Stimulated activated CD4-positive, alpha-beta T cell treated with anti-CD3 and anti-CD28 coated beads, Interleukin-1b, Interleukin-23, amount 100 ng/mL, for 48 hours (primary cell): ENCODE measurements around the gene ERP44.
"Not testable (repeated sequence)": the region's sequence is repeated elsewhere in the genome, so short reads cannot be mapped to it uniquely, and the experiment has no call there.

Experiments
- DNase-seq: peaks from one replicate; pipeline ENCODE4 v3.0.0-alpha.2; 2020

The ERP44 gene

GRCh38 chr9:100064872-100065581 lies 33.8 kb downstream of the ERP44 start:
- no peak for DNase-seq

DNA sequence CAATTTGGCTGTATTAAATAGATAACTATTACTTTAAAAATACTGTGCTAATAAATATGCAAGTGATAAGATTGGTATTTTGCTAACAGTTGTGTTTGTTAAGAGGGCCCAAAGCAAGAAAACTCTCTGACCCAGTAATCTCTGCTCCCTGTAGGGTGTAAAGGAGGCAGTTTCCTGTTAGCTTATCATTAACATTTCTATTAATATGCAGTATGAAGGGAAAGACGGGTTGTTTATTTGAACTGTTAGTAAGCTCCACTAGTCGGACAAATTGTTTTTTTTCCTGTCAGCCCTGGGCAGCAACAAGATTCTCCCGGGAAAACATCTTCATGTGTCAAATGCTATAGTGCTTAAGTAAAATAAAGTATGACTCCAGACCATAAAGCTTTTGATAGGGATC lies 35.6 kb downstream of the ERP44 start:
- DNase-seq = no peak

GRCh38 chr9:100062683-100063082 lies 36.1 kb downstream of the ERP44 start:
- DNase-seq = not testable (repeated sequence)

DNA sequence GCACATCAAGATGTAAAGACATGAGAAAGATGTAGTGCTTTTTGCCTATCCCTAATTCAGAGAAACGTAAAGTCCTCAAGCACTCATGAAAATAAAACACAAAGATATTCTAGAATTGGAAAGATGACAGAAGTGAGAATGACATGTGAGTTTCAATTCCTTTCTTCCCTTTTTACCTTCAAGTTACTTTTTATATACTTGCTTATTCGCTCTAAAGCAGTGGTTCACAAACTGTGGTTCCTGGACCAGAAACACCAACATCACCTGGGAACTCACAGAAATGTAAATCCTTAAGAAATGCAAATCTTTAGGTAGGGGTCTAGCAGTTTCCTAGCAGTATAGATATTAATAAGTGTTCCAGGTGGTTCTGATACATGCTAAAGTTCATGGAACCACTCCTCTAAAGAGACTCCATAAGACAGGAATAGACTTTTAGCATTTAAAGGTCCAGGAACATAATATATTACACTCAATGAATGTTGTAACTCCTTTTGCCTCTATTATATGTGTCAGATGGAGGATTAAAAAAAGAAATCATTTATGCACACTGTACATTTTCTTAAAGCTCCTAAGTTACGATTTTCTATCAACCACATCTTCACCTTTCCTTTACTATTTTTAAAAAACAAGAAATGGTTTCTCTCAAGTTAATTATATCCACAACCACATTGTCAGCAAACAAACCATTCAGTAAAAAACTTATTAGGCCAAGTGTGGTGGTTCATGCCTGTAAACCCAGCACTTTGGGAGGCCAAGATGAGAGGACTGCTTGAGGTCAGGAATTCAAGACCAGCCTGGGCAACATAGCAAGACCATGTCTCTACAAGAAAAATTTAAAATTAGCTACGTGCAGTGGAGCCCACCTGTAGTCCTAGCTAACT lies 39.9 kb downstream of the ERP44 start:
- no peak for DNase-seq

- DNase-seq = no peak
These were observed 41.2 kb downstream of the ERP44 start for GRCh38 chr9:100057624-100058023.

GRCh38 chr9:100056561-100056960 lies 42.2 kb downstream of the ERP44 start:
- DNase-seq = no peak

DNA sequence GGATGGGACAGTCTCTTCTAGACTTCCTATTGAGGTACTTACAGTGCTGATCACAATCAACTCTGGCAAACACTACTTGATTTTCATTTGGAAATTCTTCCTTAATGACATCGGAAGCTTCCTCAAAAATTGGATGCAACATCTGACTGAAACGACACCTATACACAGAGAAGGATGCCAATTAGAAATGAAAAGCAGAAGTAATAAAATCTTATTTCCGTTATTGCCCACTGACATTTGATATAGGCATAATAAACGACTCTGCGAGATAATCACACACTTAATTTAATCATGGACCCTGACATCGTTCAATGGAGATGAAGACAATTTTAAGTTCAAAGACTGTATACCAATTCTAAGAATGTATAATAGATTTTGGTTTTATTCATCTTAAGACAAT lies 46.4 kb downstream of the ERP44 start:
- no peak for DNase-seq

DNA sequence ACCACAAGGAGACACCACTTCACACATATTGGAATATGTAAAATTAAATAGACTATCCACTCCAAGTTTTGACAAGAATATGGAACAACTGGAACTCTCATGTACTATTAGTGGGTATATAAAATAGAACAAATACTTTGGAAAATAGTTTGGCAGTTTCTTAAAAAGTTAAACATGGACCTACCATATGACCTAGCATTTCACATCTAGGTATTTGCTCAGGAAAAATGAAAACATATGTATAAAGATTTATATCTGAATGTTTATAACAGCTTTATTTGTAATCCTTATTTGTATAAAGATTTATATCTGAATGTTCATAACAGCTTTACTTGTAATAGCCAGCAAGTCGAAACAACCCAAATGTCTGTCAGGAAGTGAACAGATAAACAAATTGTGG lies 49.2 kb downstream of the ERP44 start:
- no peak for DNase-seq

DNA sequence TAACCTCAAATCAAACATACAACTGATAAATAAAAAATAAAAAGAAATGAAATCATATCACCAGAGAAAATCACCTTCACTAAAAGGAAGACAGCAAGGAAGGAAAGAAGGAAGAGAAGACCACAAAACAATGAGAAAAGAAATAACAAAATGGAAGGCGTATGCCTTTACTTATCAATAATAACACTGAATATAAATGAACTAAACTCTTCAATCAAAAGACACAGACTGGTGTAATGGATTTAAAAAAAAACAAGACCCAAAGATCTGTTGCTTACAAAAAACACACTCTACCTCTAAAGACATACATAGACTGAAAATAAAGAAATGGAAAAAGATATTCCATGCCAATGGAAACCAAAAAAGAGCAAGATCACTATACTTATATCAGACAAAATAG lies 60.3 kb downstream of the ERP44 start:
- no peak for DNase-seq

GRCh38 chr9:100033877-100034551 lies 64.8 kb downstream of the ERP44 start:
- DNase-seq = no peak

DNA sequence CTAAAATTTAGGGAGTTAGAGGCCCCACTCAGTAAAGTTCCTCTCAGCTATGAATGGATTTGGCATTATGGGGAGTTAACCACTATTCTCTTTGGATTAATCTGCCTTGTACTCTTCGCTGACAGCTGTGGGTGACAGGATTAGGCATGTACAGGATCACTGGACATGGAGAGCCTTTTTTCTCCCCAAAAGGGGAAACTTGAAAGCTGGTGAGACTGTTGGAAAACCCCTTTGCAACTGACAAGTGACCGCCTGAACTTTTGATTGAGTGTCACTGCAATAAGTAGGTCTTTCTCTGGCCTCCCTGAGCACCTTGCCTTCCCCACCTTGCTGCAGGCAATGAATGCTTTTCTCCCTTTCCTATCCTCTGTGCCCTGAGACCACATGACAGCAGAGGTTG lies 68.3 kb downstream of the ERP44 start:
- no peak for DNase-seq

- no peak for DNase-seq
These were observed 69.5 kb downstream of the ERP44 start for GRCh38 chr9:100029251-100029650.

GRCh38 chr9:100028201-100028784 lies 70.5 kb downstream of the ERP44 start:
- peak; percentile 63 for DNase-seq

DNA sequence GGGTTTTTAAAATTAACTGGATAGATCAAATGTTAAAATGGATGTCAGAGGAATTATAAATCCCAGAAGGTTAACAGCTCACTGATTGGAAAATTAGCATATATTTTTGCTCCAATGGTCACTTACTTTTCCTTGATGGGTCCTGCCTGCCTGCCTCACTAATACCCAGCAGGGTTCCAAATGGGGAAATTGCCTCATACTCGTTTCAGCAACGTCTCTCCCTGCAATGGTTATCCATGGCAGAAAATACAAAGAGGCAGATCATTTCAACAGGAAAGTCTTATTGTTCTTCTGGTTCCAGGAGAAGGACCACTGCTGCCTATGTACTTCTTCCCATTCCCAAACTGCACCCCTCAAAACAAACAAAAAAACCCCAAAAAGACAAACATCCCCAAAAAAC lies 71.3 kb downstream of the ERP44 start:
- DNase-seq = no peak

GRCh38 chr9:100021931-100022330 lies 76.9 kb downstream of the ERP44 start:
- no peak for DNase-seq

- no peak for DNase-seq
These were observed 78.5 kb downstream of the ERP44 start for GRCh38 chr9:100020121-100020795.

DNA sequence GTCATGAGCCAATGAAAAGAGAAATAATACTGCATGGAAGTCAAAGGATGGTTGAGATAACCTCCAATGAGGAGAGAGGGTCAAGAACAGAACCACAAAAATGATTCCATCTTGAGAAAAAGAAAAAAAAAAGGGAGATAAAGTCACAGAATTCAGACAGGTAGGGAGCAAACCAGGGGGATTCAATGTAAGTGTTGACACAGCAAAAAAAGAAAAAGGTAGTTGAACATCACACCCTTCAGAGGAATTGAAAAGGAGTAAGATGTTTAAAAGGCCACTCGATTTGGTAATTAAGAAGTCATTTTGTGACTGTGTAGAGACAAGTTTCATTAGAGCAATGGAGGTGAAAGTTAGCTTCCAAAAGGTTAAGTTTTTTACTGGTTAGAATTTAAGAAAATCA lies 79.3 kb downstream of the ERP44 start:
- no peak for DNase-seq

GRCh38 chr9:100014846-100015245 lies 84.0 kb downstream of the ERP44 start:
- no peak for DNase-seq

GRCh38 chr9:100013573-100013972 lies 85.2 kb downstream of the ERP44 start:
- DNase-seq = no peak

GRCh38 chr9:100012279-100012678 lies 86.5 kb downstream of the ERP44 start:
- DNase-seq = no peak

- DNase-seq = peak; percentile 23
These were observed 87.6 kb downstream of the ERP44 start for GRCh38 chr9:100011062-100011681.

GRCh38 chr9:99999797-100000196 lies 99.0 kb downstream of the ERP44 start:
- no peak for DNase-seq
